Astrocyte (in vitro differentiated cells and primary cell): ENCODE measurements around the gene MYO3B. TPM values are rescaled to one million over a fixed set of nuclear protein-coding genes. Genes with fewer than 3 reads are reported as not detected.

Experiments used
- DNase-seq: peaks from one replicate; pipeline ENCODE4 v3.0.0-alpha.2; 2010; ENCODE audit warnings: low read depth
- FAIRE-seq: peaks from 2 replicates; lab custom pipeline; 2011; peaks lifted over from hg19 to GRCh38; lab: Jason Lieb, UNC
- H2AFZ ChIP-seq: 2 replicates; pipeline ENCODE4 v1.6.0; 2012; ENCODE audit warnings: low read depth, low read length, inconsistent platforms
- H3K27ac ChIP-seq: 2 replicates; pipeline ENCODE4 v1.5.1; 2011; ENCODE audit warnings: low read depth, low read length, inconsistent platforms
- H3K27me3 ChIP-seq: 2 replicates; pipeline ENCODE4 v1.6.0; 2011; ENCODE audit warnings: low read length, inconsistent platforms; ENCODE audit not compliant: insufficient read depth
- H3K36me3 ChIP-seq: 2 replicates; pipeline ENCODE4 v1.5.1; 2011; ENCODE audit warnings: low read length, inconsistent platforms; ENCODE audit not compliant: insufficient read depth
- H3K4me1 ChIP-seq: 2 replicates; pipeline ENCODE4 v1.5.1; 2011; ENCODE audit warnings: low read length, inconsistent platforms; ENCODE audit not compliant: insufficient read depth
- H3K4me2 ChIP-seq: 2 replicates; pipeline ENCODE4 v1.6.0; 2012; ENCODE audit warnings: low read length, inconsistent platforms
- H3K4me3 ChIP-seq: 2 replicates; pipeline ENCODE4 v1.5.1; 2011; ENCODE audit warnings: low read depth, mild to moderate bottlenecking, low read length, inconsistent platforms; ENCODE audit not compliant: insufficient read depth
- H3K79me2 ChIP-seq: 2 replicates; pipeline ENCODE4 v1.6.0; 2012; ENCODE audit warnings: mild to moderate bottlenecking, low read length, inconsistent platforms; ENCODE audit not compliant: insufficient read depth
- H3K9ac ChIP-seq: 2 replicates; pipeline ENCODE4 v1.6.0; 2012; ENCODE audit warnings: mild to moderate bottlenecking, low read length, inconsistent platforms
- H3K9me3 ChIP-seq: 2 replicates; pipeline ENCODE4 v1.5.1; 2012; ENCODE audit warnings: low read depth, mild to moderate bottlenecking, low read length, inconsistent platforms; ENCODE audit not compliant: insufficient read depth
- H4K20me1 ChIP-seq: 2 replicates; pipeline ENCODE4 v1.6.0; 2012; ENCODE audit warnings: low read length, inconsistent platforms; ENCODE audit not compliant: insufficient read depth
- H3K27ac Mint-ChIP-seq: one replicate; pipeline ENCODE4 v1.8.0; 2021; ENCODE audit warnings: mild to moderate bottlenecking, mixed read lengths; ENCODE audit not compliant: unreplicated experiment
- H3K27me3 Mint-ChIP-seq: one replicate; pipeline ENCODE4 v1.8.0; 2021; ENCODE audit warnings: low read depth, mixed read lengths; ENCODE audit not compliant: unreplicated experiment
- H3K36me3 Mint-ChIP-seq: one replicate; pipeline ENCODE4 v1.8.0; 2021; ENCODE audit warnings: low read depth, mixed read lengths; ENCODE audit not compliant: unreplicated experiment
- H3K4me1 Mint-ChIP-seq: one replicate; pipeline ENCODE4 v1.8.0; 2021; ENCODE audit warnings: low read depth, mixed read lengths; ENCODE audit not compliant: unreplicated experiment
- H3K4me3 Mint-ChIP-seq: one replicate; pipeline ENCODE4 v1.8.0; 2021; ENCODE audit warnings: mild to moderate bottlenecking, moderate library complexity, mixed read lengths; ENCODE audit not compliant: unreplicated experiment
- H3K9me3 Mint-ChIP-seq: one replicate; pipeline ENCODE4 v1.8.0; 2021; ENCODE audit warnings: mild to moderate bottlenecking, mixed read lengths; ENCODE audit not compliant: unreplicated experiment
- EZH2 ChIP-seq: IDR thresholded peaks from 2 replicates; pipeline ENCODE4 v1.6.1; 2012; ENCODE audit warnings: mild to moderate bottlenecking, low read length, inconsistent platforms; ENCODE audit not compliant: insufficient read depth
- total RNA-seq: library from RNA; stranded (reverse); gene quantifications from 2 replicates; pipeline ENCODE4 v1.2.1, GENCODE V29; 2021
- TF ChIP-seq, protein P1 (sequence below): IDR thresholded peaks from 2 replicates; pipeline ENCODE4 v1.5.1; 2011; ENCODE audit warnings: low read depth, mild to moderate bottlenecking, inconsistent platforms, low read length, moderate library complexity; ENCODE audit not compliant: insufficient read depth

Gene MYO3B
- total RNA-seq, 1 donor from 2014 or later, result not detected

DNA sequence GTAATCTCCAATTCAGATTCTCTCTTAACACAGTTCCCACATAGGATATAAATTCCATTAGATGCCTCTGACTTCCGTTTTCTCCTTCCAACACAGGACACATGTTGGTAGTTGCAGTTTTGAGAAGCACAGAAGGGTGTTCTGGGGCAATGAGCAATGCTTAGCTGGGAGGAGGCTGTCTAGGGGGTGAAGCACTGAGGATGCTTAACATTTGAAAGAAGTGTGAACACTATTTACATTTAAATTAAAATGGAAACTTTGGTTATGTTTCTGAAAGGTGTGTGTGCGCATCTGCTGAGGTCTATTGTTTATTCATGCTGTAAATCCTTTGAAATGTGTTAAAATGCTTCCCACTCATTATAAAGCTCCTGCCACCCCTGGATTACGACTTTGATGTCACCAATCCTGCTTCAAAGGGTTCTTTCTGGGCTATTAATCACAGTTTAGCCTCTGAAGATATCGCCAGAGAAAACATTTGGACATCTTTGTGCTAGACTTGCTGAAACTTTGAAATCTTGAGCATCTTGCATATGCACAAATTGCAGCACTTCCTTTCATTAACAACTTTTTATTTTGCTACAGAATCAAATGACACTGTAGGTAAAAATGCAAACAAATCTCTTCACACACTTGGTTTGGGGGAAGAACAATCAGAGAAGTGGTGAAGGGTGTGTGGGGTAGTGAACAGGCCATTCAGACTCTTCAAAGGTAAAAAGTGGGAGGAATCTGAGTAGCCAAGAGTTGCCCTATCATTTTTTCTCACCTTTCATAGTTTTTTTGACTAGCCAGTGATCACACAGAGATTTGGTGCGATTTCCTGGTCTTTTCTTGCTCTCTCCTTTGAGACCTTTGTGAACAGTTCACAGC lies 258.4 kb downstream of the MYO3B start:
- Mint-ChIP-seq H3K27me3 (no peaks in the 10 kb centered on the region), H3K4me3 (no peak overlapping the region), H3K9me3 (no peaks in the 10 kb centered on the region), H3K36me3 (no peaks in the 10 kb centered on the region), H3K4me1 (peaks cover 15% of the 10 kb centered on the region), H3K27ac (no peak overlapping the region)
- DNase-seq (no peak), FAIRE-seq (no peak)
- H3K79me2 ChIP-seq, result no peaks in the 10 kb centered on the region
- H3K9ac ChIP-seq, result no peak overlapping the region
- H2AFZ ChIP-seq, result peak overlapping the region; percentile 50
- H3K36me3 ChIP-seq, result no peaks in the 10 kb centered on the region
- TF ChIP-seq, protein P1, sequence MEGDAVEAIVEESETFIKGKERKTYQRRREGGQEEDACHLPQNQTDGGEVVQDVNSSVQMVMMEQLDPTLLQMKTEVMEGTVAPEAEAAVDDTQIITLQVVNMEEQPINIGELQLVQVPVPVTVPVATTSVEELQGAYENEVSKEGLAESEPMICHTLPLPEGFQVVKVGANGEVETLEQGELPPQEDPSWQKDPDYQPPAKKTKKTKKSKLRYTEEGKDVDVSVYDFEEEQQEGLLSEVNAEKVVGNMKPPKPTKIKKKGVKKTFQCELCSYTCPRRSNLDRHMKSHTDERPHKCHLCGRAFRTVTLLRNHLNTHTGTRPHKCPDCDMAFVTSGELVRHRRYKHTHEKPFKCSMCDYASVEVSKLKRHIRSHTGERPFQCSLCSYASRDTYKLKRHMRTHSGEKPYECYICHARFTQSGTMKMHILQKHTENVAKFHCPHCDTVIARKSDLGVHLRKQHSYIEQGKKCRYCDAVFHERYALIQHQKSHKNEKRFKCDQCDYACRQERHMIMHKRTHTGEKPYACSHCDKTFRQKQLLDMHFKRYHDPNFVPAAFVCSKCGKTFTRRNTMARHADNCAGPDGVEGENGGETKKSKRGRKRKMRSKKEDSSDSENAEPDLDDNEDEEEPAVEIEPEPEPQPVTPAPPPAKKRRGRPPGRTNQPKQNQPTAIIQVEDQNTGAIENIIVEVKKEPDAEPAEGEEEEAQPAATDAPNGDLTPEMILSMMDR, result no peak
- no peak for TF ChIP-seq EZH2
- peaks cover 2% of the 10 kb centered on the region for H3K27me3 ChIP-seq
- H3K4me3 ChIP-seq, result no peak overlapping the region
- H3K27ac ChIP-seq, result no peak overlapping the region
- no peaks in the 10 kb centered on the region for H3K9me3 ChIP-seq
- H3K4me2 ChIP-seq, result no peak overlapping the region
- no peaks in the 10 kb centered on the region for H3K4me1 ChIP-seq
- no peaks in the 10 kb centered on the region for H4K20me1 ChIP-seq

DNA sequence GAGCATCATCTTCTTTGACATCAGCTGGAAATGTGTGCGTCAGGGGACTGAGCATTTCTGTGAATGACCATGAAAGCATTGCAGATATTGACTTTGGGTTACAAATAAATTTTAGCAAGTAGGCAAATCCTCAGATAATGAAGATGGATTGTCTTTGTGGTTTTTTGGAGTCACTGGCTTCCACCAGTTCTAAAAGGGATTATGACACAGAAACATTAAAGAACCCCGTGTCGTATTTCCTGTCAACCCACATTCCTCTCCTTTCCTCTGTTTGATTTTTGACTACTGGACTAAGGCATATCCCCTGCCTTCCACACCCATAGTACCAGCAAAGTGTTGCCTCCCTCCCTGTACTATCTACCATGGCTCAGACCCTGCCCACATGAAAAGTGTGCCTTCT lies 268.1 kb downstream of the MYO3B start:
- no peak overlapping the region for H3K27ac ChIP-seq
- H3K4me2 ChIP-seq, result no peak overlapping the region
- H3K27me3 Mint-ChIP-seq, result no peaks in the 10 kb centered on the region
- TF ChIP-seq, protein P1, result no peak
- TF ChIP-seq EZH2, result no peak
- no peaks in the 10 kb centered on the region for H3K36me3 Mint-ChIP-seq
- H3K4me3 Mint-ChIP-seq, result no peak overlapping the region
- H3K36me3 ChIP-seq, result no peaks in the 10 kb centered on the region
- peaks cover 9% of the 10 kb centered on the region for H3K9me3 Mint-ChIP-seq
- H3K4me3 ChIP-seq, result no peak overlapping the region
- peaks cover 3% of the 10 kb centered on the region for H3K4me1 Mint-ChIP-seq
- H4K20me1 ChIP-seq, result no peaks in the 10 kb centered on the region
- no peaks in the 10 kb centered on the region for H3K27me3 ChIP-seq
- no peak overlapping the region for H2AFZ ChIP-seq
- H3K79me2 ChIP-seq, result no peaks in the 10 kb centered on the region
- DNase-seq (no peak), FAIRE-seq (no peak)
- H3K9me3 ChIP-seq, result no peaks in the 10 kb centered on the region
- no peak overlapping the region for H3K27ac Mint-ChIP-seq
- no peak overlapping the region for H3K9ac ChIP-seq
- no peaks in the 10 kb centered on the region for H3K4me1 ChIP-seq

DNA sequence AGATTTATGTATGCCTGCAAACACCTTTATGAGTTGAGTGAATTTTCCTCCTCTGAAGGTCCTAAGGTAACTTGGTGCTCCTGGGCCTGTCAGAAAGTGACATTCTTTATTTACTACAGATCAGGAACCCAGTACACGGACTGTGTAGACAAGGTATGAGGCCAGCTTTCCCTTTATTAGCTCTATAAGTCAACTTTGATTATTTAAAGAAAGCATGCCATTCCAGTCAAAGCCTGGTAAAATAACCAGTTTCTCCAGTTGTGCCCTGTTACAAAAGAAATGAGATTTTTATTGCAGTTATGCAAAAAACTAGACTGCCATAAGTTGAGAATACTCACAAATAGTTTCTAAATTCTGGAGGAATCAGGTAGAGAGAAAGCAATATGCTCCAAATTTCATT lies 271.1 kb downstream of the MYO3B start:
- TF ChIP-seq, protein P1, result no peak
- TF ChIP-seq EZH2, result no peak
- DNase-seq (no peak), FAIRE-seq (no peak)
- Histone ChIP-seq H3K4me1 (no peaks in the 10 kb centered on the region), H4K20me1 (no peaks in the 10 kb centered on the region), H2AFZ (no peak overlapping the region), H3K79me2 (no peaks in the 10 kb centered on the region), H3K4me2 (no peak overlapping the region), H3K27ac (no peak overlapping the region), H3K36me3 (no peaks in the 10 kb centered on the region), H3K9me3 (no peaks in the 10 kb centered on the region), H3K27me3 (no peaks in the 10 kb centered on the region), H3K4me3 (no peak overlapping the region), H3K9ac (no peak overlapping the region)
- Mint-ChIP-seq H3K4me1 (peaks cover 3% of the 10 kb centered on the region), H3K27ac (no peak overlapping the region), H3K4me3 (no peak overlapping the region), H3K9me3 (peaks cover 16% of the 10 kb centered on the region), H3K27me3 (no peaks in the 10 kb centered on the region), H3K36me3 (no peaks in the 10 kb centered on the region)
